Ureter (tissue), 1 donor: ENCODE data around the gene BRF1. TPM values are rescaled to one million over a fixed set of nuclear protein-coding genes. Genes with fewer than 3 reads are reported as not detected.
A peak's percentile ranks its signal among the peaks of the same experiment; 100 is the strongest.
"Not testable (repeated sequence)": the region's sequence is repeated elsewhere in the genome, so short reads cannot be mapped to it uniquely, and the experiment has no call there.

ENCODE experiments used
- DNase-seq: peaks from one replicate; pipeline ENCODE4 v3.0.0-alpha.2; 2020; ENCODE audit warnings: low spot score
- total RNA-seq: library from RNA; stranded (reverse); gene quantifications from one replicate; pipeline ENCODE4 v1.2.4, GENCODE V29; 2023
- donor health status: DM: yes; HTN: yes; CAD: no.

BRF1 gene
- total RNA-seq, 1 donor from 2014 or later = 48.7 TPM

- DNase-seq = no peak
Observed at GRCh38 chr14:105290621-105291346, 10.0 kb downstream of the BRF1 start.

DNA sequence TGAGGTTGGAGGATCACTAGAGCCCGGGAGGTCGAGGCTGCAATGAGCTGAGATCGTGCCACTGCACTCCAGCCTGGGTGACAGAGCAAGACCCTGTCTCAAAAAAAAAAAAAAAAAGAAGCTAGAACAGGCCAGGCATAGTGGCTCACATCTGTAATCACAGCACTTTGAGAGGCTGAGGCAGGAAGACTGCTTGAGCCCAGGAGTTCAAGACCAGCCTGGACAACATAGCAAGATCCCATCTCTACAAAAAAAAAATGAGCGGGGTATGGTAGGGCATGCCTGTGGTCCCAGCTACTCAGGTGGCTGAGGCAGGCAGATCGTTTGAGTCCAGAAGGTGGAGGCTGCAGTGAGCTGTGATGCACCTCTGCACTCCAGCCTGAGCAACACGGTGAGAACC is 11.9 kb downstream of the BRF1 start:
- DNase-seq = not testable (repeated sequence)

DNA sequence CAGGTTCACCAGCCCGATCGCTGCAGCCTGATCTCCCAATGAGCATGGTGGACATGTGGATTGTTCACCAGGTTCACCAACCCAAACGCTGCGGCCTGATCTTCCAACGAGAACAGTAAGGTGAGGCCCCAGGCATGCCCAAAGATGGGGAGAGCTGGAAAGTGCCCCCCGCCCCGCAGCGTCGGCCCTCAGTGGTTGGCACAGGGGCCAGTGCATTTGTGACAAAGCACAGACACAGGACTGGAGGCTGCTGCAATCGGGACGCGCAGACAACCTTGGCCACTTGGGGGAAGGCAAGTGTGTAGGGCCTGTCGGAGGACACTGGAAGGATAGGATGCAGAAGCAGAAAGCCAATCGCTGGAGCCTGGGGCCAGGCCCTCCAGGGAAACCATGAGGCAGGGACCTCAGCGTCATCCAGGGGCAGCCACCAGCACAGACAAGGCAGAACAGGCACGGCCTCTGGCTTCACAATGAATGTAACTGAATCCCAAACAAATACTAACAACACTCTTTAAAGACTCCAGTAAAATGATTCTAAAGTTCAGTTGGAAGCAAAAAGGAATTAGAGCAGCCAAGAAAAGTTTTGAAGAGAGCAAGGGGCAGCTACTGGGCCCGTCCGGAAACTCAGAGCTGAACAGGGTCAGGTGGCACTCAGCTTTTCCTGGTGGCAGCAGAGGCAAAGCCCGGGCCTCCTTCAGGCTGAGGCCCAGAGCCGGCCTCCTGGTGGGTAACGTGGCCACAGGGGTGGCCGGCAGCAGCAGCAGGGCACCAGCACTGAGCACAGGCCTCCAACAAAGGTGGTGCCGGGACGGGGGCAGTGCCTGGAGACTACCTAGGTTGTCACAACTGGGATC is 13.3 kb downstream of the BRF1 start:
- no peak for DNase-seq

- DNase-seq = no peak
Observed at GRCh38 chr14:105286759-105287144, 14.0 kb downstream of the BRF1 start.

DNA sequence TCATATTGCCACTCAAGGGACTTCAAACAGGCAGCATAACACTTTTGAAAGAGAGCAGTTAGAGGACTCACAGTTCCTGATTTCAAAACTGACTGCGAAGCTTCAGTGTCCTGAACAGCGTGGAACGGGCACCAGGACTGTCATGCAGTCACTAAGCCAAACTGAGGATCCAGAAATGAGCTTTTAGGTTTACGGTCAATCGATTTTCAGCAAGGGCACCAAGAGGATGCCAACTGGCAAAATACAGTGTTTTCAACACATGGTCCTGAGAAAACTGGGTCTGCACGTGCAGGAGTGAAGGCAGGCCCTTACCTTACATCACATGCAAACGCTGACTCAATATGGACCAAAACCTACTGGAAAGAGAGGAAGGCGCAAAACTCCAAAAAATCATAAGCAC is 15.6 kb downstream of the BRF1 start:
- DNase-seq = no peak

GRCh38 chr14:105283899-105284298 is 16.9 kb downstream of the BRF1 start:
- DNase-seq = no peak

DNA sequence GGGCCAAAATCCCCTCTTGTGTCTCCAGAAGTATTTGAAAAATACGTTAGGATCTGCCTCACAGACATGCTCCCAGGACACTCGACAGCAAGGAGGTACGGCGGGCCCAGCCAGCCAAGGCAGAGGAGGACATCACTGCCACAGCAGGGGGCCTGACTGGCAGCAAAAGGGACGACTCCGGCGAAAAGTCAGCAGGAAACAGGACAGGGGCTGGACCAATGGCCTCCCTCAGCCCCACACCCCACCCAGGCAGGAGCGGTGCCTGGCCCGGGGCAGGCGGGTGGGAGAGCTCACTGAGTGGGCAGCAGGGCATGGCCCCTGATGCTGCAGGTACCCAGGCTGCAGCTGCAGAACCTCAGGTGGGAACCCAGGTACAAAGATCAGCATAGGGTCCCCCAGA is 17.8 kb downstream of the BRF1 start:
- no peak for DNase-seq

DNA sequence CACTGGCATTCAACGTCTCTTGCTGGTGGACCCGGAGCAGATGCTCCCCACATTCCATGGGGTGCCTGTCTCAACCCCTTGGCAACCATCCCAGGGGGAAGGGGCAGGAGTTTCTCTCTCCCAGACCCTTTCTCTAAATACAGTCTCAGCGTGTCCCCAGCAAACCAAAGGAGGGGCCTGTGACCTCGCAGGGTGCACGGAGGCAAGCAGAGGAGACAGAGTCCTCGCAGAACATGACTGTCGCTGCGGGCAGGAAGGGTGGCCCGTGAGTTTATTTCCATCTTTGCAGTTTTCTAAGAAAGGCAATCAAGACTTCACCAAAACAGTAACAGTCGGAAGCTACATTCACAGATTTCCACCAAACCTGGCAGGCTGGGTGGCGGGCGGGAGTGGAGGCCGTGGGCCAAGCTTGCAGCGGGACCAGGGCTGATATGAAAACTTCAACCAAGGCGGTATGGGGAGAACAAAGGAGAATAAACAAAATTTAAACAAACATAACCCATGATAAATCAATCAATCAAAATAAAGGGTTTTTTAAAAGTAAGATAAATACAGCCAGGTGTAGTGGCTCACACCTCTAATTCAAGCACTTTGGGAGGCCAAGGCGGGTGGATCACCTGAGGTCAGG is 18.6 kb downstream of the BRF1 start:
- DNase-seq = no peak

- DNase-seq = no peak
Observed at GRCh38 chr14:105281371-105282097, 19.3 kb downstream of the BRF1 start.

DNA sequence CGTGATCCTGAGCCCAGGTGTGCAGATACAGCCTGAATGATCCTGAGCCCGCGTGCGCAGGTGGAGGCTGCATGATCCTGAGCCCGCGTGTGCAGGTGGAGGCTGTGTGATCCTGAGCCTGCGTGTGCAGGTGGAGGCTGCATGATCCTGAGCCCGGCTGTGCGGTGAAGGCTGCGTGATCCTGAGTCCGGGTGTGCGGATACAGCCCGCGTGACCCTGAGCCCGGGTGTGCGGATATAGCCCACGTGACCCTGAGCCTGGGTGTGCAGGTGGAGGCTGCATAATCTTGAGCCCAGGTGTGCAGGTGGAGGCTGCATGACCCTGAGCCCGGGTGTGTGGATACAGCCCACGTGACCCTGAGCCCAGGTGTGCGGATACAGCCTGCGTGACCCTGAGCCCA is 20.3 kb downstream of the BRF1 start:
- DNase-seq = no peak

DNA sequence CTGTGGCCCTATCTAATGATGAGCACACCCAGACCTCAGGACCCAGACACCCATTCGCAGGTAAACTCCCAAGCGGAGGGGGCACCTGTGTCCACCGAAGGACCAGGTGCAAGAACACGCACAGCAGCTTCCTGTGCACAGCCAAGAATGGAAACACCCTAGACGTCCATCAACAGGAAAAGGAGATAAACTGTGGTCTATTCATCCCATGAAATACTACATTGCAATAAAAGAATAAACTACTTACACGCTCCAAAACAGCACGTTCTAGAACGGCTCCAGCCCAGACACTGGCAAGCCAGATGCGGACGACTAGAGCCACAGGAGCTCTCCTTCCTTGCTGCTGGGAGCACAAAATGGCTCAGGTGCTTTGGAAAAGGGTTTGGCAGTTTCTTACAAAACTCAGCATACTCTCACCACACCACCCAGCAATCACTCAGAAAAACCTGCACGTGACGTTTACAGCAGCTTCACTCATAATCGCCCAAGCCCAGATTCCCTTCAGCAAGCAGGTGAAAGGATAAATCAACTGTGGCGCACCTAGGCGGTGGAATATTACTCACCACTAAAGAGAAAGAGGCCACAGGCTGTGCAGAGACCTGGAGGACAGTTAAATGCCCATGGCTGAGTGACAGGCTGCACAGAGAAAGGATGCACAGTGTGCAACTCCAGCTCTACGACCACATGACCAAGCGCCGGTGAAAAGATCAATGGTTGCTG is 21.0 kb downstream of the BRF1 start:
- DNase-seq = no peak

DNA sequence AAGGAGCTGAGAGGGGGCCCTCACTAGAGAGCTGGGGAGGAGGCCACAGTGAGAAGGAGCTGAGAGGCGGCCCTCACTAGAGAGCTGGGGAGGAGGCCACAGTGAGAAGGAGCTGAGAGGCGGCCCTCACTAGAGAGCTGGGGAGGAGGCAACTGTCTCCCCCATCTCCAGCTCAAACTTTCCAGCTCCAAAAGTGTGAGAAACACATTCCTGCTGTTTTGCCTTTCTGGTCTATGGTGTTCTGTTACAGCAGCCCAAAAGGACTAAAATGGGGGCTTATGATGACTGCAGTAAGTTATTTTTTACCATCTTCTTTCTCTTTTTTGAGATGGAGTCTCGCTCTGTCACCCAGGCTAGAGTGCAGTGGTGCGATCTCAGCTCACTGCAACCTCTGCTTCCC is 23.4 kb downstream of the BRF1 start:
- DNase-seq = not testable (repeated sequence)

DNA sequence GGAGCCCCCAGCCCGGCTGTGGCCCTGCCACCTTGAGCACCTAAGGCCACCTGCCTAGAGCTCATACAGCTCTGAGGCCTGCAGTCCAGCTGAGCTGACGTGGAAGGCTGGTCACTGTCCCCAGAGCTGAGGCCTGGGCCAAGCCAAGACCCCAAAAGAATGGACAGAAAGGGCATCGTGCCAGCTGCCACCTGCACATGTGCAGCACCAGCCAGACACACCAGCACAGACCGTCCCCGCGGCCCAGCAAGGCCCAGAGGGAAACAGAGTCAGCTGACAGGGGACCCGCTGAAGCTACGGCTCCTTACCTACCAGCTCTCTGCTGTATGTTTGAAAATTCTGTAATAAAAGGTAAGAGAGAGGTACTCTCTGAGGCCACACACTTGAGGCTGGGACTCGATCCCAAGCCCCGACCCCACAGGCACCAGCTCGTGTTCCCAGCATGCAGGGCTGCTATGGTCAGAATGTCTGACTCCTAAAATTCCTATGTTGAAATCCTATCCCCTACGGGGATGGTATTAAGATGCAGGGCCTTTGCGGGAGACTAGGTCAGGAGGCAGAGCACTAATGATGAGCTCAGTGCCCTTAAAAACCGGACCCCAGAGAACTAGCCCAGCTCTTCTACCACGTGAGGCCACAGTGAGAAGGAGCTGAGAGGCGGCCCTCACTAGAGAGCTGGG is 25.4 kb downstream of the BRF1 start:
- no peak for DNase-seq

DNA sequence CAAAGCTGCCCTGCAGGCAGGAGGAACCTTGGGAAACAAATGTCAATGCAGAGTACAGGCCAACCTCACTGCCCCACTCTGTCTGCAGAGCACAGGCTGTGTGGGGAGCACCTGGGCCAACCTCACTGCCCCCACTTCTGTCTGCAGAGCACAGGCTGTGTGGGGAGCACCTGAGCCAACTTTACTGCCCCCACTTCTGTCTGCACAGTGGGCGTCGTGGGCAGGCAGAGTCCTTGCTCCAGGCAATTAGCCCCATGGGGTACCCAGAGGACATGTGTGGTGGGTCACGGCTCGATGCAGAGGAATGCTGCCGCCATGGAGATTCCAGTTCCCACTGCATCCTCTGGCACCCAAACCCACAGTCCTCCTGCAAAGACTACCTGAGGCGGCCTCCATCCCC is 26.2 kb downstream of the BRF1 start:
- no peak for DNase-seq

GRCh38 chr14:105273062-105273461 is 27.7 kb downstream of the BRF1 start:
- peak; percentile 66 for DNase-seq

- DNase-seq = no peak
Observed at GRCh38 chr14:105272623-105273022, 28.2 kb downstream of the BRF1 start.

- no peak for DNase-seq
Observed at GRCh38 chr14:105271224-105271890, 29.4 kb downstream of the BRF1 start.

DNA sequence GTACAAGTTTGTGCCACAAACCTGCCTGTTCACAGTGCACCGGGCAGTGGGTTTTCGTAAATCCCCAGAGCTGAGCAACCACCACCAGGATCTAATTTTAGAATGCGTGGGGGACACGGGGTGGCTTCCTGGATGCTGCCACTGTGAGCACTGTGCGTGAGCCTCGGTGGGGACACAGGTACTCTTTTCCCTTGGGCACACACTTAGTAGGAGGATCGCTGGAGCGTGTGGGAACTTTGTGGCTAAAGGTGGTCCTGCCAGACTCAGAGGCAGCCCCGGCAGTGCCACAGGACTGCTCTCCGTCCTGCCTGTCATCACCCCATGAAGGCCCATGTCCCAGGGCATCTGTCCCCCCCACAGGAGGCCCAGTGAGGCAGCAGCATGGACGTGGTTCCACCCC is 31.4 kb downstream of the BRF1 start:
- DNase-seq = no peak

DNA sequence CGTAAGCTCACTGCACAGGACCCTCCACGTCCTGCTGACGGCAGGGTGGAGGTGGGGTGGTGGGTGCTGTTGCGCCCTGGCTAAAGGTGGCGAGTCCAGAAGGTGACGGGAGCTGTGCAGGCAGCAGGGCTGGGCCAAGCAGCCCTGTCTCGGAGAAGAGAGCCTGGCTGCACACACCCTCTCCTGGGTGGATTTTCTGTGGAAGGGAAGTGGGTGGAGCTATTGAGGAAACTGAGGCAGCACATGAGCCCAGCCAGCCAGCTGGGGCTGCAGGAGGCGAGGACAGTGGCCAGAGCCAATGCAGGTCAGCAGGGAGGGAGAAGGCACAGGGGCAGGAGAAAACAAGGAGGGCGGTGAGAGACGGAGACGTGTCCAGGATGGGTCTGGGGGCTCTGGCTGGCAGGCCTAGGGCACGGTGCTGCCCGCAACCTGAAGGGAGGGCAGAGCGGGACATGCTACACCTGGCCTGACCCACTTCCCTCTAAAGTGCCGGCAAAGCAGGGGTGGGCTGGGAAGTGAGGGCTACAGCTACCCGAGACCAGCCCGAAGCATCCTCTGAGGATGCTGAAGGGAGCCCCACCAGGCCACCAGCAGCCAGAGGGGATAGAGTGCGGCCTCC is 32.0 kb downstream of the BRF1 start:
- DNase-seq = no peak
